Bone marrow (tissue), 2 donors: Measurements from ENCODE around the gene CDH16.
"Not testable (repeated sequence)": the region's sequence is repeated elsewhere in the genome, so short reads cannot be mapped to it uniquely, and the experiment has no call there.

Experiments
- DNase-seq, 2 donors: peaks; one replicate each; lab custom pipeline; 2025; lab: John Stamatoyannopoulos, UW

Gene CDH16

DNA sequence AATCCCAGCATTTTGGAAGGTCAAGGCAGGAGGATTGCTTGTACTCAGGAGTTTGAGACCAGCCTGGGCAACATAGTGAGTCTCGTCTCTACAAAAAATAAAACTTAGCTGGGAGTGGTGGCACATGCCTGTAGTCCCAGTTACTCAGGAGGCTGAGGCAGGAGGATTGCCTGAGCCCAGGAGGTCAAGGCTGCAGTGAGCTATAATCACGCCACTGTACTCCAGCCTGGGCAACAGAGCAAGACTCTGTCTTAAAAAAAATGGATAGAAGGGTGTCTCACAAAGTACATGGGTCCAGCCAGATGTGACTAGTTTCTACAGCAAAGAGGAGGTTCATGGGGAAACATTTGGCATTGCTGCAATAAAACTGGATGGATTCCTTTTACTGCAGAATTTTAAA is 47.3 kb downstream of the CDH16 start:
- DNase-seq, result not testable (repeated sequence)

DNA sequence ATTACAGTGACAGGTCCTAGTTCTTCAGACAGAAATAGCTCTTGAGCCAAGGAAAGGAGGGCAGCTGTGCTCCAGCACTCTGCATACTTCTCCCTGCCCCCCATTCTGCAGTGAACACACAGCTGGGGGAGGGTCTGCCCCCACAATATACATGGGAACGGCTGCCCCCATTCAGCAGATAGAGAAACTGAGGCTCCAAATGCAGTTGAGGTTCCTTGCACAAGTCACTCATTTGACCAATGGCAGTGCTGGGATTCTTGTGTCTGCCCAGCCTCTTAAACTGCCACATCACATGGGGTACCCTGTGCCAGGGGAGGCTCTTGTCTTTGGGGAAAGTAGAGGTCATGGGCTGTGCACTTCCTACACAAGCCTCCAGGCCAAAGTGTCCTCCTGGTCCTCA is 49.3 kb downstream of the CDH16 start:
- DNase-seq, result no peak

DNA sequence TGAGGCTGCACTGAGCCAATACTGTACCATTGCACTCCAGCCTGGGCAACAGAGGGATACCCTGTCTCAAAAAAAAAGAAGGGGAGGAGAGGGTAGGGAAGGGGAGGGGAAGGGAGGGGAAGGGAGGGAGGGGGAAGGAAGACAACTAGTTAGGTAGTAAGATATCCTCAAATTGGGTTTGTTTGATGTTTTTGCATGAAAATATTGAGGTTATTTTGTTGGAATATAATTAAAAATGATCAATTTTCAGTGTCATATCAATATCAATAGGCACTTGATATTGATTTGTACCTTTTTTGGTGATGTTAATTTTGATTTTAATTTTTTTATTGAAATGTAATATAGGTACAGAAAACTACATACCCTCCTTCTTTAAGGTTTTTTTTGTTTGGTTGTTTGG is 55.0 kb downstream of the CDH16 start:
- no peak for DNase-seq

DNA sequence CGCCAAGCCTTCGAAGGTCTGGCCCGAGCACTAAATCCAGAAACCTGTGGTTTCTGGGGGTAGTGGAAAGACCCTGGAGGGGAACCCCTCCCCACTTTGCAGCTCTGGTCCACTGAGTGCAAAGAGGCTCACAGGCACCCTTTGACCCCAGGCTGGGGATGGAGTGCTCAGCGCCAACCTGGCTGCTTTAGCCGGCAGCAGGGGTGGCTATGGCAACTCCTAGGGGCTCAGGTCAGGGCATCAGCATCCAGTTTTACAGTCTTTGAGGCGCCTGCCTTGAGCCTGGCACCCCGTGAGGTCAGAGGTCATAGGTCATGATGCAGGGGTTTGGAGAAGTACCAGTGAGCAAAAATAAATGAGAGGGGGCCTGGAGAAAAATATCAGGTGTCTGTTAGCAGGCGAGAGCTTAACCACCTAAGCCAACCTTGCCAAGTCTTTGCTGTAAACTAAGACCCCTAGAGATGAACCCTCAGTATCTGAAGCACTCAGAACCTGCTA is 56.6 kb downstream of the CDH16 start:
- DNase-seq, result no peak

DNA sequence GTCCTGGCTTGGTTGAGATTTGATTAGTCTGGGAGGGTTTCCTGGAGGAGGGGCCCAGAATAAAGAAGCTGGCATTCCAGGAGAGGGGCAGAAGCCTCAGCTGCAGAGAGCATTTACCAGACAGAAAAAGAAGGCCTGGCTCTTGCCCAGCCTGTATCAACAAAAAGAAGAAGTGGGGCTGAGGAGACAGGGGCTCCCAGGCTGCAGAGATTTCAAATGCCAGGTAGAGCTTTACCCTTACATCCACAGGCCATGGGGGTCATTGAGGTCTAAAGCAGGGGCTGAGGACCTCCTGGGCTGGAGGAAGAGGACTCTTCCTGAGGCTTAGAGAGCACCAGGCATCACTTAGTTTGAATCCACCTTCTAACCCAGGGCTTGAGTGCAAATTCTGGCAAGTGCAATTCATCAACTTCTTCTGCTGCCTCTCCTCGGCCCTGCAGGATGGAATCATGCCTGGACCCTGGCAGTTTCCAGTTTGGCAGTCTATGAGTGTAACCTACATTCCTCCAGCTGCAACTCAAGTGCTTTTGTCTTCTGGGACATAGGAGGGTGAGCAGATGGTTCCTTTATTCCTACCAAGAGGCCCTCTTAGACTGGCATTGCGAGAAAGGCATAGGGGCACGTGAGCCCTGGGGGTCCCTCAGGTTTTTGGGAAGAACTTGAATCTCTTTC is 59.2 kb downstream of the CDH16 start:
- DNase-seq, result no peak

DNA sequence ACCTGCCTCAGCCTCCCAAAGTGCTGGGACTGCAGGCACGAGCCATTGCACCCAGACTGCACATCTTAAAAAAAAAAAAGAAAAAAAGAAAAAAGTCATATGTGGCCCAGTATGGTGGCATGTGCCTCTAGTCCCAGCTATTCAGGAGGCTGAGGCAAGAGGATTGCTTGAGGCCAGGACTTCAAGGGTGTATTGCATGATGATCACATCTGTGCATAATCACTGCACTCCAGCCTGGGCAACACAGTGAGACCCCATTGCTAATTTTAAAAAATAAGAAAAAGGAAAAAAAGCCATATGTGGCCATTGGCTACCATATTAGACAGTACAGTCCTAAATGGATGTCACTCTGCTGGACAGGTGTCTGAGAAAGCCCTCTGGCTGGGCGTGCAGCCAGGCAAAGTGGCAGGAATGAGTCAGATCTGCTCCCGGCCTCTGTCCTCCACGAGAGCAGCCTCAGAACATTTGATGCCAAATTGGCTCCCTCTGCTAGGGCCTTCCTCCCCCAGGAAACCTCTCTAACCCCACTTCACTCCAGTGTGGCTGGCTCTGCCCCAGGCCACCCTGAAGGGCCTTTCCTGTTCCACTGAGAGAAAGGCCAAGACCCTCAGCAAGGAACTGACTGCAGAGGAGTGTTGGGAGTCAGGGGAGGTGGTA is 59.8 kb downstream of the CDH16 start:
- no peak for DNase-seq
